Bronchial epithelial cell (primary cell): ENCODE results near the gene P2RX3. TPM values are rescaled to one million over a fixed set of nuclear protein-coding genes. Genes with fewer than 3 reads are reported as not detected.

Experiments used
- DNase-seq: peaks from one replicate; pipeline ENCODE4 v3.0.0-alpha.2; 2010; ENCODE audit warnings: low read depth
- FAIRE-seq: peaks from 2 replicates; lab custom pipeline; 2011; peaks lifted over from hg19 to GRCh38; lab: Jason Lieb, UNC
- H3K27me3 ChIP-seq: 2 replicates; pipeline ENCODE4 v1.5.1; 2011; ENCODE audit warnings: low read length; ENCODE audit not compliant: control insufficient read depth, insufficient read depth
- H3K36me3 ChIP-seq: 2 replicates; pipeline ENCODE4 v1.5.1; 2011; ENCODE audit warnings: low read length; ENCODE audit not compliant: control insufficient read depth, insufficient read depth
- H3K4me3 ChIP-seq: 2 replicates; pipeline ENCODE4 v1.5.1; 2011; ENCODE audit warnings: mild to moderate bottlenecking, low read depth, low read length, control low read depth
- total RNA-seq: library from RNA; depleted of rRNA; stranded (reverse); fragments of >200 nt; gene quantifications from 2 replicates; pipeline ENCODE4 v1.2.1, GENCODE V29; 2014
- TF ChIP-seq, protein P1 (sequence below): IDR thresholded peaks from 2 replicates; pipeline ENCODE4 v1.5.1; 2011; ENCODE audit warnings: mild to moderate bottlenecking, moderate library complexity, low read length, control low read depth, inconsistent platforms; ENCODE audit not compliant: insufficient read depth, severe bottlenecking

Gene P2RX3
- total RNA-seq, 1 donor from 2014 or later: not detected

DNA sequence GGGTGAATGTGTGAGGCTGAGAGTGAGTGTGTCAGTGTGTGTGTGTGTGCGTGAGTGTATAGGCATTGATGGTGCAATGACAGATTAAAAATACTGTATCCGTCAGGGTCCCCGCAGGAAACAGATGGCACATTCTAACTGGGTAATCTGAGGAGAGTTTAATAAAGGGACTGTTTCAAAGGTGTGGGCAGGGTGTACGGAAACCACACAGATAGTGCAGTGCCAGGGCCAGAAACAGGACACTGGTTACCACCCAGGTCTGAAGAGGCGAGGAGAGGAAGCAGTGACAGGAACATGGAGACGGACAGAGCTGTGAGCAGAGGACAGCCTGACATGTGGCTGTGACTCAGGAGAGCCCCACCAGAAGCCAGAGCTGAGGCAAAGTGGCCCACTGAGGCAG lies 16.5 kb downstream of the P2RX3 start:
- FAIRE-seq (no peak), DNase-seq (no peak)
- Histone ChIP-seq H3K36me3 (no peaks in the 10 kb centered on the region), H3K4me3 (no peak overlapping the region), H3K27me3 (no peaks in the 10 kb centered on the region)
- TF ChIP-seq, protein P1, sequence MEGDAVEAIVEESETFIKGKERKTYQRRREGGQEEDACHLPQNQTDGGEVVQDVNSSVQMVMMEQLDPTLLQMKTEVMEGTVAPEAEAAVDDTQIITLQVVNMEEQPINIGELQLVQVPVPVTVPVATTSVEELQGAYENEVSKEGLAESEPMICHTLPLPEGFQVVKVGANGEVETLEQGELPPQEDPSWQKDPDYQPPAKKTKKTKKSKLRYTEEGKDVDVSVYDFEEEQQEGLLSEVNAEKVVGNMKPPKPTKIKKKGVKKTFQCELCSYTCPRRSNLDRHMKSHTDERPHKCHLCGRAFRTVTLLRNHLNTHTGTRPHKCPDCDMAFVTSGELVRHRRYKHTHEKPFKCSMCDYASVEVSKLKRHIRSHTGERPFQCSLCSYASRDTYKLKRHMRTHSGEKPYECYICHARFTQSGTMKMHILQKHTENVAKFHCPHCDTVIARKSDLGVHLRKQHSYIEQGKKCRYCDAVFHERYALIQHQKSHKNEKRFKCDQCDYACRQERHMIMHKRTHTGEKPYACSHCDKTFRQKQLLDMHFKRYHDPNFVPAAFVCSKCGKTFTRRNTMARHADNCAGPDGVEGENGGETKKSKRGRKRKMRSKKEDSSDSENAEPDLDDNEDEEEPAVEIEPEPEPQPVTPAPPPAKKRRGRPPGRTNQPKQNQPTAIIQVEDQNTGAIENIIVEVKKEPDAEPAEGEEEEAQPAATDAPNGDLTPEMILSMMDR: no peak

DNA sequence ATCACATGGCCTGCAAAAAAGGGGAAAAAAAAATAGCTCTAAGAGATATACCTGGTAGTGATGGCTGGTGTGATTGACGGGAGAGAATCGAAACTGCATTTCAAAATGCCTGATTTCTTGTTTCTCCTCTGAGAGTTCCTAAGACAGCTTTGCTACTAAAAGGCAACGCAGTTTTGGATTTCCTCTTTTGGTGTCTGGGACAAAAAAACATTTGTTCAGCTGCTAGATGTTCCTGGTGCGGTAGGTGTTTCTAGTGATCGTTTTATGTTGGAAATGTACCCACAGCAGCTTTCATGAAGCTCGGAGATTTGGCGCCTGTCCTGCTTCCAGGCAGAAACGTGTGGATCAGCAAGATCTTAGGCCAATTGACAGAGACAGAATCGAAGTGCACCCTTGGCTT lies 18.1 kb downstream of the P2RX3 start:
- Histone ChIP-seq H3K36me3 (no peaks in the 10 kb centered on the region), H3K4me3 (no peak overlapping the region), H3K27me3 (no peaks in the 10 kb centered on the region)
- FAIRE-seq (no peak), DNase-seq (no peak)
- TF ChIP-seq, protein P1: no peak

DNA sequence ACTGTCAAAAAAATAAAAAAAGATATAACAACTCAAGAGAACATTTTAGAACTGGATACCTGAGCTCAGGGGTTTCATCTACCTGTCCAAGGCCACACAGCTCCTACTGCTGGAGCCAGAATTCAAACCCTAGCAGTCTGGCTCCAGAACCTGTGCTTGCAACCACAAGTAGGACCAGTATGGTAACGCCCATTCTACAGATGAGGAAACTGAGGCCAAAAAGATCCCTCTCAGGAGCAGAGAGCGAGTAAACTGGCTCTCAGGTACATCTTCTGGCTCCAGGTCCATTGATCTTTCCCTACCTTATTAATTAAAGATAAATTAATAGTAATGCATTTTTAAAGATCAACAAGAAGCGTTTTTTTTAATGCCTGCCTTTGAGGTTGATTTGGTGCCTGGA lies 19.2 kb downstream of the P2RX3 start:
- no peaks in the 10 kb centered on the region for H3K36me3 ChIP-seq
- H3K4me3 ChIP-seq: no peak overlapping the region
- TF ChIP-seq, protein P1: no peak
- no peak for FAIRE-seq
- H3K27me3 ChIP-seq: no peaks in the 10 kb centered on the region
- no peak for DNase-seq

DNA sequence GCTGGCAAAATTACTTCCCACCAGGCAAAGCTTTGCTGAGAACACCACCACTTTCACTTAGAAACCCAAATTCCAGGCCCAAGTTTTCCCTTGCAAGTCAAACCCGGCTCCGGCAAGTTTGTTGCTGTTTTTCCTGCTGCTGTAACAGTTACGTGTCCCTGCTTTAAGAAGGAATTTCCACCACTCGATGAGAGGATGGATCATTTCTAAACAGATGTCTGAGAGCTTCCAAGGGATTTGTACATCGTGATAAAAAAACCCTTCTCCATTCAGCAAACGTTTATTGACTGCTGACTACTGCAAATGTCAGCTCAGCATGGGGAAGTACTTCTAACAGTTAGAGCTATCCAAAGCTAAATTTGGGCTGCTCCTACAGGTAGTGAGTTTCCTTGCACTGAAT lies 19.7 kb downstream of the P2RX3 start:
- Histone ChIP-seq H3K4me3 (no peak overlapping the region), H3K27me3 (no peaks in the 10 kb centered on the region), H3K36me3 (no peaks in the 10 kb centered on the region)
- FAIRE-seq (no peak), DNase-seq (no peak)
- TF ChIP-seq, protein P1: no peak

DNA sequence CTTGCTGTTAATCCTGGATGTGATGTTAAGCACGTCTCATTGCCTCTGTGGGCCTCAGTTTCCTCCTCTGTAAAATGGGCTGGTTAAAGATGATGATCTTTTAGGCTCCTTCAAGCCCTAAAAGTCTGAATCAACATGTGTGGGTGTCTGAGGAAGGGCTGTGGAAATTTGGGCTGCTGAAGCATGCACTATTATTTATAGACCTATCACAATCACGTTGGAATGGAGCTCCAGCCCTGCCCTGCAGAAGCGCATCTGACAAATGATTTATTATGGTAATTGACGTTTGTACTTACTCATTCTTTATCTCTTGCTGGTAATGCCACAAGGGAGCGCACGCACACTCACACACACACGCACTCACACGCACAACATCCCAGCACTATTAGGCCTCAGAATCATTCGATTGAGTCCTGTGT lies 20.4 kb downstream of the P2RX3 start:
- H3K36me3 ChIP-seq: no peaks in the 10 kb centered on the region
- TF ChIP-seq, protein P1: no peak
- no peaks in the 10 kb centered on the region for H3K27me3 ChIP-seq
- H3K4me3 ChIP-seq: no peak overlapping the region
- FAIRE-seq (no peak), DNase-seq (no peak)

DNA sequence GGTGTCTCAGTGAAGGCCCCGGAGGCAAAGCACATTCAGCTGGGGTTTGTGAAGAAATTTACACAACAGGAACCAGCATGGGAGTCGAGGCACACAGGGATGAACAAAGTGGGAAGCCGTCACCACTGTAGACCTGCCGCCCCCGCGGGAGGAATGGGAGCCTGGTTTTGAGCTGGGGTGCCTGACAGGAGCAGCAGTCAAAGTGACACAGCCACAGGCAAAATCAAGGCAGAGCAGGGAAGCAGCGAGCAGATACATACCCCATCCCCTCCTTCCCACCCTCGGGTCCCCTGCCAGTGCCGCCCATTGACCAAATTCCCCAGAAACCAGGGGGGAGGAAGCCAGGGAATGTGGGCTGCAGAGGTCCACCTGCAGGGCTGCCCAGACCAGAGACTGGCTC lies 20.8 kb downstream of the P2RX3 start:
- Histone ChIP-seq H3K4me3 (no peak overlapping the region), H3K36me3 (no peaks in the 10 kb centered on the region), H3K27me3 (no peaks in the 10 kb centered on the region)
- DNase-seq: no peak
- FAIRE-seq: no peak
- TF ChIP-seq, protein P1: no peak
